Activated CD8-positive, alpha-beta memory T cell treated with anti-CD3 and anti-CD28 coated beads for 48 hours (primary cell): Measurements from ENCODE around the gene CCR5AS.
"Not testable (repeated sequence)": the region's sequence is repeated elsewhere in the genome, so short reads cannot be mapped to it uniquely, and the experiment has no call there.

Experiments
- DNase-seq, 3 experiments: peaks; one replicate each; pipeline ENCODE4 v3.0.0-alpha.2; 2020; ENCODE audit warnings: low read depth in 2 of 3, low spot score in 2 of 3

The CCR5AS gene

DNA sequence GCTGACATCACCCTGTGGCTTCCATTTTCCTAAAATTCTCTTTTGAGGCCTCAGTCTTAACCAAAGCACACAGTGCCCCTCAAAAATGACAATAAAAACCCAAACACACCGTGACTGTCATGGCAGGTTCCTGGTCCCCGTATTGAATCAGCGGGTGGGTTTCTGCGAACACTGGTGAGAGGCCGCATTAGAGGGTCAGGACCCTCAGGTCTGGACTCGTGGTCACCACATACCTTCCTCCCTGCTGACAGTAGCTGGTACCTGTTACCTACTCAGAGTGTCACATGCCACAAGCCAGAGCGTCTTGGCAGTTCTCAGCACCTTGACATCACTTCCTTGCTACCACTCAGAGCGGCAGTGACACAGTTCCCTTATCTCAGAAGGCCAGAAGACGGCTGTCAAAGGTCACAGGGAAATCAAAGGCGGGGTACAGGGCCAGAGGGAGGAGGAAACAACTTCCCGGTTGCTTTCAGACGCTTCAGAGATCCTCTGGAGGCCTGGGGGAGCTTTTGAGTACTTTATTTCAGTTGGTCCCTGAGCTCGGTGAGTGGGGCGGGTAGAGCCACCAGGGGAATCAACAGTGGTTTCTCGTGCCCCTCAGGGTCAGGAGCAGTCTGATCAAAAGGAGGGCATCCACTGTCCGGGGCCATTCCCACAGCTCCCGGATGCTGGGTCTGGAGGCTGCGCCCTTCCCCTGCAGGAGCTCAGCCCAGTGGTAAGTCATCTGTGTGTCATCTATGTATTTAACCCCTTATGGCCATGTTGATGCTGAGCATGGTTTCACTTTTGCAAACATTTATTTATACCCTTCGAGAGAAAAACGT is at the start of gene CCR5AS, which contains the start of gene CCRL2:
CCR5AS (minus strand) TSS at position 279 of the 824 bp plus-strand sequence.
CCRL2 (plus strand) TSS at position 472 of the 824 bp plus-strand sequence. CDS start 821 bp downstream, outside the sequence.
- peak in 2 of 3 experiments; percentile 9 to 15 for DNase-seq

DNA sequence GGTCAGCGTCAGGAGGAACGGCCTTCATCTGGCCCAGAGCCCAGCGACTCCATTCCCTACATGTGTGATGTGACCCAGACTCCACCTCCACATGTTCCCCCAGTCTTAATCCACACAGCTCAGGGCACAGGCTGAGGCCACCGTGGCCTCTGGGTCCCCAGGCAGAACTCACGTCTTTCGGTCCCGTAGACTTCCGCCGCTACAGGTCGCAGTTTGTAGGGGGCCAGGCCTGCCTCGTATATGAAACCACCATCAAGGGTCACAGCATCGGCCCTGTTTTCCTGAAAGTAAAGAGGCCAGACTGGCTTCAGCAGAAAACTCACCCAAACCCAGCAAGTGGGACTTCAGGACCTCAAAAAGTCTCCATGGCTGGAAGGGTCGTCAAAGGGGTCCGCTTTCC is 49.3 kb upstream of the CCR5AS start:
- DNase-seq = no peak

DNA sequence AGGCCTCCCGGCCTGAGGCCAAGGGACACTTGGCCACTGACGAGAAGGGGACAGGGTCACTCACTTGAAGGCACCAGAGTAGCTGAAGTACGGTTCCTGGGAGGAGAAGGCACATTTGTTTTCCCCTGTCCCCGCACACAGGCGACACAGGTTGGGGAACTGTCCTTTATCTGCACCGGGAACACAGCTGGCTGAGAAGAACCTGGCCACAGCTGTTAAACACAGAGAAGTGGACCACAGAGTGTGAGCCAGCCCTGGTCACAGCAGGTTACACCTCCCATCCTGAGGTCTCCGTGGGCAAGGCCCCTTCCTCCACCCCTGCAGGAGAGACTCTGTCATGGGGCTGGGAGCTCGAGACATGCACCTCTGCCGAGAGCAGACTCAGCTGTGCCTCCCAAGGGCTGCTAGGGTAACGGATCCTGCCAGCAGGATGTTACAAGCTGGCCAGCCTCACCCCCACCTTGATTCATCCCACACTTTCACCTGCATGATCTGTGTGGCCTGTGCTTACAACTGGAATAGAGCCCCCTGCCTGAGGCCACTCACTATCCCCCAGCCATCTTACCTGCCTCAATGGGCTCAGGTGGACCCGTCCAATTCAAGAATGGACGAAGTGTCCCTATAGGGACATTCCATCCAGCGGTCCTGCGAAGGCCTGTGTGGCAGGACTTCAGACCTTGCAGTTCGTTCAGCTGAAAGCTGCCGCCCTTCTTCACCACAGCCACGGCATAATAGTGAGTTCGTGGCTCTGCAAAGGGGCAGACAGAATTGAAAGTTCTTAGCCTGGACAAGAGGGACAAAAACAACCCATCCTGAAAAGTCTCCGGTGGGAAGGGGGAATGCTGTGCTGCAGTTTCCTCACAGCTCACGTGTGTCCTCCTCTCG is 48.6 kb upstream of the CCR5AS start:
- no peak for DNase-seq

DNA sequence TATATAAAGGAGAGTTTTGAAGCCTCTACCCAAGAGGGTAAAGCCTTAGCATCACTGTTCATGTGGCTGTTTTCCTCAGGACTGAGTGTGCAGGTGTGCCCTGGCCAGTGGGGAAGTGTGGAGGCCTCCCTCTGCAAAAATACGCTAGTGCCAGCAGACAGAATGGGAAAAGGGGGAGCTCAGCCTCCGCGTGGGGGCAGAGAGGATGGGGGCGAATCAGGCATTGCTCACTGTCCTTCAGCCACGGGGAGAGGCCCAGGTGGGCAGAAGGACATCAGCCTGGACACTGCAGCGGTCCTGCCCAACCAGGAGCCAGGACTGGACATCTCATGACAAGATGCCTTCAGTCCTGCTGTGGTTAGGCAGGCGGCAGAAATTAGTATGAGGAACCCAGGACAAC is 47.7 kb upstream of the CCR5AS start:
- DNase-seq = no peak

DNA sequence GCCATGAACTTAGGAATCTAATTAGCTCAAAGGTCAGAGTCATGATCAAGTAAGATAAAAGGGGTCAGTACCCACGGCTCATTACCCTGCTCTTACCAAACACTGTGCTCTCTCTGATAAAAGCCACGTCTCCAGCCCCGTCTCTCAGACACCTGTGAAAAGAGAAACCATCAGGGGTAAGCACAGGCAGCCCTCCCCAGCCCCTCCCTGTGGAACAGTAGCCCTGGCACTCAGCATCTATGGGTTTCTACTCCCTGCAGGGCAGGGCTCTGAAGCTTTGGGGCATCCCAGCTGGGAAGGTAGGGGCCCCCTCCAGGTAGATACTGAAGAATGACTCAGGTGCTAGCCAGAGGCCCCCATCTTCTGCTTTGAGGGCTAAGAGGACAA is 47.3 kb upstream of the CCR5AS start:
- no peak for DNase-seq

DNA sequence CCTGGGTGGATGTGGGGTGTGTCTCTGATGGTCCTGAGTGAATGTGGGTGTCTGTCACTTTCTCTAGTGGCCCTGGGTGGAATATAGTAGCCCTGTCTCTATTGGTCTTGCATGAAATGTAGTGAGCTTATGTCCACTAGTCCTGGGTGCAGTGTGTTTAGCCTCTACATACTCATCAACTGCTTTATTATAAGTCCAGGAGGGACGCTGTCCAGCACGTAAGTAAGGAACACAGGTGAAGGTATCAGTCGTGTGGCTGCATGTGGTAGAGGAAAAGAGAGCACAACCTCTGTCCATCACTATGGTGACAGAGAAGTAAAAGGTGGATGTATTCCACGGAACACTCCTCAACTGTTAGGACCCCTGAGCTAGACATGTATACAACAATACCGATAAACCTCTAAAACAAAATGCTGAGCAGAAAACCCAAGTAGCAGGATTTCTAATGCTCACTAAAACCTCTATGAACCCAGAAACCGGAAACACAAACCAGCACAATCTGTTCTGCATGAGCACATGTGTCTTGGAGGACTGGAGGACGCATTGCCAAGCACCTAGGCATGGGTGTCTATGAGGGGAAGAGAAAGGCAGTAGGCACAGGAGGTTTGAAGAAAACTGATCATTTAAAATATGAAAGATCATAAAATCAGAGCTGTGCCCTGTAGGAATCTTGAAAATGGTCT is 46.8 kb upstream of the CCR5AS start:
- DNase-seq = no peak

DNA sequence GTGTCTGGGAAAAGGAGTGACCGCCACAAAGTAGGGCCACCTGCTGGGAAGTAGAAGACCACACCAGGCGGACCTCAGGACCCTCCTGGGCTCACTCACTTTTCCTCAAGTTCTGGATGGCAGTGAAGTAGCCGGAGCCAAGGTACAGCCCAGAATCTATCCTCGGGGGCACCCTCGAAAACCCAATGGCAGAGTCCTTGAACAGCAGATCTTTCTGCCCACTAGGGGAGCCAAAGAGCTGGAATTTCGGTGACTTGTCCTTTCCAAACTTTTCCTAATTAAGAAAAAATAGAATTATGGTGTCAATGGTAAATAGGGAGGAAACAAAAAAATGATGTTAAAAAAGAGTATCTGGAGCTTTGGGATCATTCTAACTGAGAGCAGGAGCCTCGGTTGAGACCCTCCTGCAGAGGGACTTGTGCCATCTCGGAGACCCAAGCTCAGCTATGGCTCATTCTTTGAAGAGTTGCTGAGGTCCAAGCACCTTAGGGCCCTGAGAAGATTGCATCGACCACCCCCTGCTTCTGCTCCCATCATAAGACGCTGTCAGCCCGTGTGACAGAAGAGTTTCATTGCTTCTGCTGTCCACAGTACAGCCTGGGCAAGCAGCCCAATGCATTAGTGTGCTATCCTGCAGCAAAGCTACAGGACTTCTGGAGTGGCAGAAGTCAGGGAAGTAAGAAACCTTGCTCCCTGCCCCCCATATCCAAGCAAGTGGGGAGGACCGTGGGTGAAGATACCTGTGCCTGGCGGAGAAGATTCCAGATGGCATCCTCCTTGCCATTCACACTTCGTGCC is 43.1 kb upstream of the CCR5AS start:
- no peak for DNase-seq

DNA sequence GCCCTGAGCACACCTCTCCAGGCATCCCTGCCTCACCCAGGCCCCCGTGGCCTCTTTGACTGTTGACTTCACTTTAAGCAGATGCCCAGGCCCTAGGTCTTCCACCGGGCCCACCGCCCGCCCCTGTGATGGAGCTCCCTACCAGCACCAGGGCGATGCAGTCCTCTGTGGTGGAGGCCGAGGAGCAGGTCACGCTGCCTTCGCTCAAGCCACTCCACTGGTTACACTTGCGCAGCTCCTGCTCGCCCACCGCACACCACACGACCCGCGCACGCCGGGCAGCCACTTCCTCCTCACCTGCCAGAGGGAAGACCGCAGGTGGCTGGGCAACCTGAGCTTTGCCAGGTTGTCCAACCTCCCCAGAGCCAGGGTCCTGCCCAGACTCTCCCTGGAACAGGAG is 41.9 kb upstream of the CCR5AS start:
- no peak for DNase-seq

DNA sequence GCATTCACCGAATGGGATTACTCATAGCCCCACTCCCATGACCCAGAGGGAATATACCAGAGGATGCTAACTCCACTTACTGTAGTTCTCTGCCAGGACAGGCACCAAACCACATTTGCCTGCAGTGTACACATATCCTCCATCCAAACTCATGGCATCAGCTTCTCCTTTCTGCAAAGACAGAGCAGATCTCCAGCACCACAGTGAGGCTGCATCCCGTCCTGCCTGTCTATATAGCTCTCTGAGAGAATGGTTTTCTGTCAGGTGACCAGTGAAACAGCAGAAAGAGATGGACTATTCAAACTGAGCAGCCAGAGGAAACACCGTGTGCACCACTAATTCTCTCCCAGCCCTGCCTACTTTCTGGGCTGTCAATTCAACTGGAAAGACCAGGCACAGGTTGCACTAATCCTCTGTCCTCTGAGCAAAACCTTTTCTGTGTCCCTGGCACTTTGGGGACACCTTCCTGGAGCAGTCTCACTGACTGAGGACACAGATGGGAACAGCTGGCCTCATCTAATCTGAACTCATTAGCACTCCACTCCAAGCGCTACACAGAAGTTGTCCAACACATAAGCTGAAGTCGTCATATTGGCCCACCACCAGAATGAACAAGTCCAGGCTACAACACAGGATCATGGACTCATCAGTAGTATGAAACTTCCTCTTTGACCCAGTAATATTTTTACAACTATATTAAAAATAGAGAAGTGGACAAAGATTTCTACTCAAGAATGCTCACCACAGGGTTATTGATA is 40.5 kb upstream of the CCR5AS start:
- DNase-seq = no peak

DNA sequence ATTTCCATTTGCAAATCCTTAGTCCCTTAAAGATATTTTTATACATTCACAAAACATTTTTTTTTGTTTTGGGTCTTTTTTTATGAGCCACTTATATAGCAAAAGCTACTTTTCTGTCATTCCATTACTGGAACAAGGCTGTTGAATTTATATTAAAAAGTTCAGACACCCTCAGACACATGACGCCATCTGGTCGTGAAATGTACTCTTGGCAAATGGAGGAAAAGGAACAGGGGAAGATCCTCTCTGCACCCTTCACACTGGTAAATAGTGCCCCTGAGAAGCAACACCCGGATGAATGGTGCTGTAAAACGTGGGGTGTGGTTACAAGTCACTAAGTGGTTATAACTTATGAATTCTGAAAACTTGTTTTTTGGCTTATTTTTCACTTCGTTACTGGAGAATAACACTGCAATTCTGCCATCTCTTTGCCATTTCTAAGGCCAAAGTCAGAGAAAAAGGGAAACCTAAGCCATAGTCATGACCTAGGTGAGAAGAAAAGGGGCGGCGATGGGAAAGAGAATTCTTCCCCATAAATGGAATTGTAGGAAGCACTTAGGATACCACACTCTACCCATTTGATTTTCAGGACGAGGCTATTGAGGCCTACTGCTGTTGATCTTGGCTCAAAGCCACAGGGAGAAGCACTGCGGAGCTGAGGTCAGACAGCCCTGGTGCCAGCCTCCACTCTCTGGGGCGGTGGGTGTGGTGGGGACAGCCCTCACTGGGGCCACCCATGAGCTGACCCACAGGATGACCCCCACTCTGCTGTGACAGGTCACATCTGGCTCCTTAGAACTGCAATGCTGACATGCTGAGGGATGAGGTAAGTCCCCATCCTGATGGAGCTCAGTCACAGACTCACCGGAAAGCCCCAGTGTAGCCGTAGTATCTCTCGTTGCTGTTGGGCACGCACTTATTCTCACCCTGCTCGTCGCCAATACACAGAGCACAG is 36.0 kb upstream of the CCR5AS start:
- DNase-seq = no peak

DNA sequence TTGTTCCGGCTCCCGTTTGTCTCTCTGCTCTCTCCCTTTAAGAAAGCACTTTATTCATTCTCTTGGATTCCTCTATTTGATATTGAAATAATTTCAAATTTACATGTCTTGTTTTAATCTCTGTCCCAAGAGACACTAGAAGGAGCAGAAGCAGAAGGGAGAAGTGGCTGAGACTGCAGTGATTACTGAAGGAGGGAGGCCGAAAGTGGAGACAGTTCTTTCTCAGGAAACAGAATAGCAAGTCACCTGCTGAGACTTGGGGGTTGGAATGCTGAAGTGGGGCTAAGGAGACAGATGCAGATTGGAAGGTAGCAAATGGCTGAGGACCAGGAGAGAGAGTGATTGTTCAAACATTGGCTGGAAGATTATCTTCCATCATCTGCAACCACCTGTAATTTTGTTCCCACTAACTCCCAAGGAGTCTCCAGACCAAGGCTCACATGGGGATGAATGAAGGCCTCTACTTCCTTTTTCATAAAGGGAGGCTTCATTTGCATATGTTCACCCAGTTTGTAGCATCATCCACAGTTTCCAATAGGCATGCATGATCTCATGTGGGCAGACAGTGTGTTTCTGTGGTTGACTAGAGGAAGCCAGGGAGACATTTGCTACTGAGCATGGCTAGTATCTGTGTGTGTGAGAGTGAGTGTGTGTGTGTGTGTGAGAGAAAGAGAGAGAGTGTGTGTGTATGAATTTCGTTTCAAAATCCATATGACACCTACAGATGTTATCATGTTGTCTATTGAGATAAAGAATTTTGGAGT is 33.8 kb upstream of the CCR5AS start:
- DNase-seq = no peak

DNA sequence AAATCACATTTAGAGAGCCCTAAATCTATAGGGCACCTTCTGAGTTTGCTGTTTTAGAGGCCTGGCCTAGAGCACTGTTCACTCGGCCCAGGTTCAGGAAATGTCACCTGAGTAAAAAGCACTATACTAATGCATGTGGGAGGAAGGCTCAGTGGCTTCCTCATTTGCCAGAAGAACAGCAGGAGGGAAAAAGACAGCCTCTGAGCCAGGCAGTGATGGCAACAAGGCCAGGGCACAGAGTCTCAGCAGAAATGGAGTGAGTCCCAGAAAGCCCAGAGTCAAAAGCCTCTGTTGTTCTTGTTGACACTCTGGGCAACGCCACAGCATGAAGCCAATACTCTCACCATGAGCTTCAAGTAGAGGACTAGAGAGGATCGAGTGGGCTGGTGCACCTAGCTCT is 32.0 kb upstream of the CCR5AS start:
- no peak for DNase-seq

DNA sequence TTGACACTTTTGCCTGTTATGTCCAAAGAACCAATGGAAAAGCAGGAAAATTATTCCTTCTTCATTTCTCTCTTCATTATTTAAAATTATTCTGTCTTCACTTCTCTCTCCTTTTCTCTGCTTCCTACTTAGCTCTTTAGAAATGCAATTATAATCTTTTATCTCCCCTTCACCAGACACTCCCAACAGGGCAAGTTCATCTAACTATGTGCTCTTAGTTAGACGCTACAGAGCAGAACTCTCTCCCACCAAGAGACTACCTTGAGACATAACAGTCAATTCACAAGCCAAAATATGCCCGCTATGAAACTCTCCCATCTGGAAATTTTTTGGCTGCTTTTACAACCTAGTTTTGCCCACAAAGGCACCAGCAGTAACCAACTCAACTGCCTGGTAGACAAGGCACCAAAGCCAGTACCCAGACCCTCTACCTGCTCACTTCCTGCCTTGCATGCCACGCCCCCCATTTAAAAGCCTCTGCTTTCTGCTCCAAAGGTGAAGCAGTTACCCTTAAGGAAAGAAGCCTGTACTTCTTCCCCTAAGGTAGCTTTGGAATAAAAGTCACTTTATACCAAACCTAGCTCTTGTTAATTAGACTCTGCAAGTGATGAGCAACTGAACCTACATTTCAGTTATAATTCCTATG is 28.3 kb upstream of the CCR5AS start:
- no peak for DNase-seq

DNA sequence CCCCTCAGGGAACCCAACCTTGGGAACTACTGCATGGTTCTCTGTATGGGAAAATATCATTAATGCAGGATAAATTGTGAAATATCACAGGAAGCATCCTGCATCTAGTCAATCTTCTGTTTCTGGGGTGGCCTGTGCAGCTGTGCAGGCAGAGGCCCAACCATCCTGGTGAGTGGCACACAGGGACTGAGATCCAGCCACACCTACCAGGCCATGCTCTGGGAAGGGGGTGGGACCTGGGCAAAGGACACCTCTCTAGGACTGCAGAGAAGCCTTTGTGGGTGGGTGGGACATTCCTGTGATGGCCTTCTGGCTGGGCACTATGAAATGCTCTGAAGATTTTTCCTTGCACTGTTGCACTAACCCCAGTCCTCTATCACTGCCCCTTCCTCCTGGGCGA is 27.0 kb upstream of the CCR5AS start:
- DNase-seq = no peak

DNA sequence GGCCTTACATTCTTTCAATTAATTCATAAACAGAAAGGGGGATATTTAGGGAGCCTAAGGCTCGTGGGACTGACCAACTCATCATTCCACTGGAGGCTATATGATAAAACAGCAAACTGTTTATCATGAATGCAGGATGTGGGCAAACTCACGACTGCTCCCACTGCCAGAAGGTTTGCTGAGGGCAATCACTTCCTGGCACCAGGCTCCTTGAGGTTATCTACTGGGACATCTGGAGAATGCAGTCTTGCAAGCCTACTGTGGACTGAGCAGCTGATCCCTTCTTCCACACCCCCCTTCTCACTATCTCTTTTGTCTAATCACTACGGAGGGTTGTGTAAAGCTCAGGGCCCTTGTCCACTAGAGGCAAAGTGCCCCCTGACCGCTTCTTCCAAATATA is 26.3 kb upstream of the CCR5AS start:
- not testable (repeated sequence) for DNase-seq

DNA sequence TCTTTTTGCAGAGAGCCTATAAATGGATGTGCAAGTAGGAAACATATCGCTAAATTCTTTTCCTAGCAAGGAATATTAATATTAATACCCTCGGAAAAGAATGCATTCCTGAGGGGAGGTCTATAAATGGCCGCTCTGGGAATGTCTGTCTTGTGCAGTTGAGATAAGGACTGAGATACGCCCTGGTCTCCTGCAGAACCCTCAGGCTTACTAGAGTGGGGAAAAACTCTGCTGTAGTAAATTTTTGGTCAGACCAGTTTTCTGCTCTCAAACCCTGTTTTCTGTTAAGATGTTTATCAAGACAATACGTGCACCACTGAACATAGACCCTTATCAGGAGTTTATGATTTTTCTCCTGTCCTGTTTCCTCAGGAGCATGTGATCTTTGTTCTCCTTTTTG is 25.0 kb upstream of the CCR5AS start:
- not testable (repeated sequence) for DNase-seq

DNA sequence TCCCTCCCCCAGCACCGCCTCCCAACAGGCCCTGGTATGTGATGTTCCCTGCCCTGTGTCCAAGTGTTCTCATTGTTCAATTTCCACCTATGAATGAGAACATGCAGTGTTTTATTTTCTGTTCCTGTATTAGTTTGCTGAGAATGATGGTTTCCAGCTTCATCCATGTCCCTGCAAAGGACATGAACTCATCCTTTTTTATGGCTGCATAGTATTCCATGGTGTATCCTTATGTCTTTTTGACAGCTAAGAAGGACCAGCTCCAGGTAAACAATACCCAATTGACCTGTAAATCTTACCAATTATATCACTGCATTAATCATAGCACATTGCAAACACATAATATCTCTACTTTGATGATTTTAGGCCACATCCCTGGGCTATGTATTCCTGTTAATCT is 24.0 kb upstream of the CCR5AS start:
- not testable (repeated sequence) for DNase-seq

DNA sequence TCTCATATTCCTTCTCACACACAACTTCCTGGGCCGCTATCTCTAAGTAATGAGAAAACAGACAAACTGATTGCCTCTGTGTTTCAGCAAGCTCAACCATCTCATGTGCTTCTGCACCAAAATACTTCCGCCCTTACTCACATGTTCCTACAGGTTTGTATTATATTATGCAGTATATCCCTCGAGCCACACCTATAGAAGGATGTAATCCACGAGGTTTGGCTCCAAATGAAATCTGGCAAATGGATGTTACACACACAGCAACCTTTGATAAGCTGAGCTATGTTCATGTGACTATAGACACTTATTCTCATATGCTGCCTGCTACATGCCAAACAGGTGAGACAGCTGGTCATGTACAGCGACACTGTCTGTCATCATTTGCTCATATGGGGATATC is 22.8 kb upstream of the CCR5AS start:
- DNase-seq = no peak
